WTC11 (cell line): ENCODE measurements around the gene TMEM25.

Source experiments
- E2F1 ChIP-seq: sonication (generic); formaldehyde crosslinking; IDR thresholded peaks from 2 replicates; pipeline ENCODE4 v1.8.0; 2022; ENCODE audit warnings: mild to moderate bottlenecking, missing genetic modification reagents
- NR1H2 ChIP-seq: sonication (generic); formaldehyde crosslinking; IDR thresholded peaks from 2 replicates; pipeline ENCODE4 v1.9.0; 2021; ENCODE audit warnings: mild to moderate bottlenecking, moderate library complexity, missing genetic modification reagents

- no peak for TF ChIP-seq NR1H2 (CRISPR knock-in tag)
- TF ChIP-seq E2F1 (CRISPR knock-in tag), result no peak
Observed at GRCh38 chr11:118572981-118573550, 42.1 kb downstream of the TMEM25 start.
